ENCODE results near the gene NTN1. TPM values are rescaled to one million over a fixed set of nuclear protein-coding genes. Genes with fewer than 3 reads are reported as not detected.
"Not testable (repeated sequence)": the region's sequence is repeated elsewhere in the genome, so short reads cannot be mapped to it uniquely, and the experiment has no call there.

NTN1 gene
- total RNA-seq, 1 donor from 2014 or later = 0.20 TPM

DNA sequence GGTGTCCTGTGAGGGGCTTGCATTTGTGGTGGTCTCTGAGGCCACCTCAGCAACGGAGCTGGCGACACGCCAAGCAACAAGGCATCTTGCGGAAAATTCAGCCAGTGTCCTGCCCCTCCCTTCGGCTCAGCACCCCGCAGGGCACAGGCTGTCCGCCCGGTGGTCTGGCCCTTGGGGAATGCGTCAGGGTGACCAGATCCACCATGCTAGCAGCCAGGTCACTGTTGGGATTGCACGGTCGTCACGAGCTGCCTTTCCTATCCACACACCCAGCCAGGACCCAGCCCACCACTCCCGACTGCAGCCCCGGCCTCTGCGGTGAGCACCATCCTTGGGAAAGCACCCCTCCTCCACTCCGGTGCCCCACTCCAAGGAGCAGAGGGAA is 221.2 kb downstream of the NTN1 start:
- no peak for DNase-seq (ENCODE audit: low read depth, low spot score)

DNA sequence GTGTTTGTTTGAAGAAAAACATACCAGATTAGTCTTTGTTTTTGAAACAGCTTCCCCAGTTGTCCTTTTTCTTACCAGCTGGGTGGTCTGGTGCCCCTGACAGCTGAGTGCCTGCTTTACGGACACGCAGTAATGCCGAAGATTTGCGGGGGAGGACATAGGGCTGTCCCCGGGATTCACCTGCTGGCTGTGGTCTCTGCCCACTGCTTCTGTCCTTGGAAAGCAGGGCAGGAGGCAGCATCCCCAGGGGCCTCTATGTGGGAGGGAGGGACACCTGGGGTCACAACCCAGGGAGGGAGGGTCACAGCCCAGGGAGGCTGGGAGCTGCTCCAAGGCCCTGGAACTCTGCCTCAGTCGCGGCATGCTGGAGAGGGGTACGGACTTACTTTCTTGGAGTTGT is 221.7 kb downstream of the NTN1 start:
- DNase-seq (ENCODE audit: low read depth, low spot score) = no peak

DNA sequence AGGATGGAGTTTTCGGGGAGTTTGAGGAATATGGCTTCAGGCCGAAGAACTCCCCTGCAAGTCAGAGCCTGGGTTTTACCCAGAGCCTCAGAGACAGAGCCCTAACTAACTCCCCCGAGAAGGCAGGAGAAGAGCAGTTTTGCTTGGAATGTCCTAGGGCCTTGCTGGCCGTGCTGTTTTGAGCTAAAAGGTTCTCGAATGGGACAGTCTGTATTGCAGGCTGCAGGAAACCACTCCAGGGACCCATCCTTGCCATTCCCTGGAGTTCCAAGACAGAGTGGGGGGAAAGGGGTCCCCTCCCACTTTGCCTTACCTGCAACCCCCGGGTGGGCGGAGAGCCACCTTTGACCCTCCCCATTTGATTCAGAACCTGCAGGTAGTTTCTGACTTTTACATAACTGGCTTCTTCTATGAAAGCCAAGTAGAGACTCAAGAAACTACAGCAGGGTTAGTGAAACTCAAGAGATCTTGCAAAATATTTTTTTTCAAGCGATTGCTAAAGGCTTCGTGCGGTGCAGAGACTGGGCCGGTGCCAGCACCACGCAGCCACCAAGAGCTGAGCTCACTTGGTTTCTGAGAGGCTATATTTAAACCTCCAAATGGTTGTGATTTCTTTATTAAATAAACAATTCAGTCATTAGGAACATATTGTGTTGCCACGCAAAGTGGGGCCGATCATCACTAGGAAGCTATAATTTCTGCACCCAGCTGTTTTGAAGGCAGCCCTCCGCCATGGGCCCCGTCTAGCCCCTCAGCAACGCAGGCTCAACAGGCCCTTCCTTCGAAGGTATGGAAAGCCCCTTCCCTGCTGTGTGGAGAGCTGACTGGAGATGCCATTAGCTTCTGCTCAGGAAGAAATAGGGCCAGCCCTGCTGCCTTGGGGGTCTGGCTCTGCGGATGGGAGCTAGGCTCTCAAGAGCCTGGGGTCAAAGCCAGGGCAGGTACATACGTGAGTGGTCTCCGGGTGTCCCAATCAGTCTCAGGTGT is 223.0 kb downstream of the NTN1 start:
- no peak for DNase-seq (ENCODE audit: low read depth, low spot score)

GRCh38 chr17:9247401-9247938 is 226.2 kb downstream of the NTN1 start:
- DNase-seq (ENCODE audit: low read depth, low spot score) = no peak

- DNase-seq (ENCODE audit: low read depth, low spot score) = no peak
These were observed 228.1 kb downstream of the NTN1 start for GRCh38 chr17:9249245-9249953.

DNA sequence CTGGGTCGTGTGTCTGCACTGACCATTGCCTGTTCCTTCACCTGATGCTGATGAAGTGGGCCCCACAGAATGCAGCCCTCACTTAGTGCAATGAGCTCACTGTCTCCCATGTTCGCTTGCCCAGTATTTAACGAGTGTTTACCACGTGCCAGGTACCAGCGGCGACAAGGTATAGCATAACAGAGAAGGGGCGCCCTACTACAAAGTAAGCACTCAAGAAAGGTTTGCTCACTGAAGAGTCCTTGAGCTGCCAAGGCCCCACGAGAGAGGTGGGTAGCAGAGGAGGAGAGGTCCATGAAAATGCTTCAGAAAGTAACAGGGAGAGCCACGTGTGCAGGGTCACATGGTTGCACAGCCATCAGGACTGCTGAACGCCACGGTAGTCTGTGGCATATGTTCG is 230.0 kb downstream of the NTN1 start:
- no peak for DNase-seq (ENCODE audit: low read depth, low spot score)

- DNase-seq (ENCODE audit: low read depth, low spot score) = no peak
These were observed 232.0 kb downstream of the NTN1 start for GRCh38 chr17:9253308-9253707.

GRCh38 chr17:9254841-9255240 is 233.5 kb downstream of the NTN1 start:
- no peak for DNase-seq (ENCODE audit: low read depth, low spot score)

- no peak for DNase-seq (ENCODE audit: low read depth, low spot score)
These were observed 234.5 kb downstream of the NTN1 start for GRCh38 chr17:9255833-9256232.

- DNase-seq (ENCODE audit: low read depth, low spot score) = no peak
These were observed 235.0 kb downstream of the NTN1 start for GRCh38 chr17:9256361-9256750.

DNA sequence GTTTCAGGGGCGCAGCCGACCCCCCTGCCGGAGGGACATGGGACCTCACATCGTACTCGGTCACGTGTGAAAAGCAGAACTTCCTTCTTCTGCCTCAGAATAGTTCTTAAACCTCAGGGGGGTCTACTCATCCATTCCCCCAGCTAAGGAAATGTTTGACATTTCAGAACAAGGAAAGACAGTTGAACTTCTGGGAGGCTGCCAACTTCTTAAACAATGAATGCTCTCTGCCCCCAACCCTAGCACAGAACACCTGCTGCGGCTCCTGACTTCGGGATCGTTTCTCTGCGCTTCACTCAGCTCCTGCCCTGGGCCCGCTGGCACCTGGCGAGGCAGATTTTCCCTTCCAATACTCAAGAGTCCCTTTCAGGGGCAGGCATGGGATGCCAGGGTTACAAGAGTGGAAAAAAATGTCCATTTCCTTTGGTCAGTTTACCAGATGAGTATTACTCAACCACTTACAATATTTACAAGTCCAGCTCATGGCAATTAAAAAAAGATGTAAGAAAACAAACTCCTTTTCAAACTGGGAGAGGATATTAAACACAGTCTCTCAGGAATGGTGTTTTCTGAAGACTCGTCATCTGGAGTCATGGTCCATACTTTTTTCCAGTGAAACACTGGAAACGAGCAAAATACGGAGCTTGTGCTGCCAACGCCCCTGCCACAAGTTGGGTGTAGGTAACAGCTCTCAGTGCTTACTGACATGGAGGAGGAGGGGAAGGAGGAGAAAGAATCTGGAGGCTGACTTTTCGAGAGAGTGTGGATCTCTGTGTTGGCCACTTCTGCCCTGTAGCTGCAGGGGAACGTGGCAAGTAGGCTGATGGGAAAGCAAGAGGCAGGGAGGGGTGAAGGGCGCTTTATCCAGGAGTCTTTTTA is 235.7 kb downstream of the NTN1 start:
- no peak for DNase-seq (ENCODE audit: low read depth, low spot score)

DNA sequence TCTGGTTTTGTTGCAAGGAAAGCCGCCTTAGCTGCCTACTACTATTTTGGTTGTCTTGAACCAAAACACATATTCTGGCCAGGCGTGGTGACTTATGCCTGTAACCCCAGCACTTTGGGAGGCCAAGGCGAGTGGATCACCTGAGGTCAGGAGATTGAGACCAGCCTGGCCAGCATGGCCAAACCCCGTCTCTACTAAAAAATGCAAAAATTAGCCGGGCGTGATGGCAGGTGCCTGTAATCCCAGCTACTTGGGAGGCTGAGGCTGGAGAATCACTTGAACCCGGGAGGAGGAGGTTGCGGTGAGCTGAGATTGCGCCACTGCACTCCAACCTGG is 236.3 kb downstream of the NTN1 start:
- not testable (repeated sequence) for DNase-seq (ENCODE audit: low read depth, low spot score)

DNA sequence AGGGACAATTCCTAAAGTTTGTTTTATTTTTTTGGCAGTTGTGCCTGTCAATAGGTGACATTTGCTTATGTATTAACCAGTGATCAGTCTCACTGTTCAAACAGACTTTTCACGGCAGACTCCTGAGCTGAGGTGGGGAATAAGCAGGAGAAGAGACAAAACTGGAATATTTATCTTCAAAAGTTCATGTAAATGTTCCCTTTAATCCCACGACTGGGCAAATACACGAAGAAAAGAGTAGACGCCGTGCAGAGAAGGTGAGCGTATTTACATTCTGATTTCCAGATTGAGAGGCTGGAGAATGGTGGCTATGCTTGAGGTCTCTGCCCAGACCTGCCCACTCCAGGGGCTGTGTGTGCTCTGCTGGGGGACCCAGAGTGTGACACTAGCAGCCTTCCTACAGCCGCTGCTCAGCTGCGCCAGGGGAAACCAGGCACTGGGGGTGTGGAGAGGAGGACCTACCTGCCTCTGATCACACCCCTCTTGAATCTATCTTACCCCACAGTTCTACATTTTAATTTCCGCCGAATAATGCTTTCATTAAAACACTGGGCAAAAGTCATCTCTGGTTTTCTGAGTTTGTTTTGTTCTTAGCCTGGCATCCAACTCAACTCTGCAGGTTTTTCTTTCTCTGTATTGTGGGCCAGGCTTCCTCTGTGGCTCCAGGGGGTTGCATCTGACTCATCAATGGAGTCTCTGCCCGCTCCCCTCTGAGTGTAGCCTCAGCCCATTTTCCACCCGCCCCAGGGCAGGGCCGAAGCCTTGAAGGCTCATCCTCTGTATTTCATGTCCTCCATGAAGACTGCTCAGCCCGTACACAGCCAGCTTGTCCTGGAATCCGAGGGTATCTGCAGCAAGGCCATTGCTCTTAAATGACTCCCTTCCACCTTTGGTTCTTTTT is 237.1 kb downstream of the NTN1 start:
- no peak for DNase-seq (ENCODE audit: low read depth, low spot score)

DNA sequence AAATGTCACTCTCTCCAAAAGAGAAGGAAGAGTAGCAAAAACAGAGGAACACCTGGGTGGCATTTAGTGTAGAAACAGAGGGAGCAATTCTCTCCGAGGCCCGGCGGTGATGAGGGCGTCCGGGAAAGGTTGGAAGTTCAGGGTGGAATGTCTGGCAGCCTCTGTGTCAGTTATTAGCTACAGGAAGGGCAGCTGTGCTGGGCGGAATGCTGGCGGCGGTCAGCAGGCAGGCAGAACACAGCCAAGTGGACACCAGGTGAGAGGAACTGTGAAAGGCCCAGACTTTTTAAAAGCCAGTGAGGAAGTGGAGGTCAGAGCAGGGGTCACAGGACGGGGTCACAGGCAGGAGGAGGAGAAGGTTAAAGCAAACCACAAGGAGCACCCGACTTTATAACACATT is 238.1 kb downstream of the NTN1 start:
- DNase-seq (ENCODE audit: low read depth, low spot score) = peak; percentile 32

DNA sequence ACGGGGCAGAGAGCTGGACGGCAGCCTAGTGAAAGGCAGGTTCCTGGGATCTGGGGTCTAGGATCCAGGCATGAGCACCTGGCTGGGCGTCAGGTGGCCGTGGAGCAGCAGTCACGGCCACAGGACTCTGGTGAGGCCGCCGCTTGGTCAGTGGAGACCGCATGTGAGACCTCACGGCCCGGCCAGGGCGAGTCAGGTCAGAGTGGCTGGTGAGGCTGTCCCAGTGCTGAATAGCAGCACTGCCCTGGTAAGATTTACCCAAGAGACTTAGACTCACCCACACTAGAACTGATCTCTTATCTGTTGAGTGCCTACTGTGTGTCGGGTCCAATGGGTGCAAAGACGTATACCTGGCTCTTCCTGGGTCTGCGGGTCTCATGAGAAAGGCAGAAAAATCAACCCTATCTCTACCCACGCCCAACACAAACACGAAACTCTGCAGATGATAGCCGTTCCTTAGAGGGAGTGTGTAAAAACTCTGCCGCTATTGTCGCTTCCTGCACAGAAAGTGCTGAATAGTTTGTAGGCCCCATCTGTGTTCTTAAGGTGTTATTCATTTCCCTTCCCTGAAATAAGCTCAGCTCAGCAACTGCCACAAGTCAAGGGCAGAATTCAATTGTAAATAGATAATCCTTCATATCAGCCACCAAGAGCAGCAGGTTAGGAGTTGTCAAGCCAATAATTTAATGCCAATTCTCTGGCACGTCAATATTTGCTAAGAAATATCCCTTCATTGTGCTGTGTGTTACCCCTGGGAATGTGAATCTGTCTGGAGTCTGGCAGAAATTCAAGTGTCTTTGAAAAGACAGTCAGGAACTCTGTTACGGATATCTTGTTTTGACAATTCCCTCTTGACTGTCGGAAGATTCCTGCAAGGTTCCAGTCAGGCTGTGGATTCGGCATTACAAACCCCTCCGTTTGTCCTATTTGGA is 240.0 kb downstream of the NTN1 start:
- DNase-seq (ENCODE audit: low read depth, low spot score) = no peak

DNA sequence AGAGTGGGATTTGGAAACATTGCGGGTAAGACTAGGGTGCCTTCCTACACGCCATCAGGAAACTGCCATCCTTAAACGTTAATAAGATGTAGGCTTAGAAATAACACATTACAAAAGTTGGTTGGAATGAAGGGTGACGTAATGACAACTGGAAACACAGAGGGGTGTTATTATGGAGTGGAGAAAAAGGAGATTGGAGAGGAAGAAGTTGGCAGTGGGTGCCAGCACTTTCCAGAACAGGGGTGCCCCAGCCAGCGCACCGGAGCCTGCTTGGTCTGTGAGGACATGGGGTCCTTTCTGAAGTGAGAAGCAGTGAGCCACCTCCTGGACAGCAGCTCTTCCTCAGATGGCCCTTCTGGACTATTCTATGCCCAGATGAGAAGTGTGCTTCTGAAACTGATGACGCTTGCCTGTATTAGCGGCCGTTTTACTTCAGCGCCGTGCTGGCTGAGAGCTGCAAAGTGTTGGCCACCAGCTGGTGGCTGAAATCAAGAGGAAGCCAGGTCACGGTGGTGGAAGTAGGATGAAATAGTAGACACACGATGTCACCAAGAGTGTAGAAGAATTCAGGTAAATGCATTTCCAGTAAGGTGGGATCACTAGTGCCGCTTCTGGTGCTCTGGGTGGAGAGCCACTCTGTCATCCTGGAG is 244.8 kb downstream of the NTN1 start:
- no peak for DNase-seq (ENCODE audit: low read depth, low spot score)

DNA sequence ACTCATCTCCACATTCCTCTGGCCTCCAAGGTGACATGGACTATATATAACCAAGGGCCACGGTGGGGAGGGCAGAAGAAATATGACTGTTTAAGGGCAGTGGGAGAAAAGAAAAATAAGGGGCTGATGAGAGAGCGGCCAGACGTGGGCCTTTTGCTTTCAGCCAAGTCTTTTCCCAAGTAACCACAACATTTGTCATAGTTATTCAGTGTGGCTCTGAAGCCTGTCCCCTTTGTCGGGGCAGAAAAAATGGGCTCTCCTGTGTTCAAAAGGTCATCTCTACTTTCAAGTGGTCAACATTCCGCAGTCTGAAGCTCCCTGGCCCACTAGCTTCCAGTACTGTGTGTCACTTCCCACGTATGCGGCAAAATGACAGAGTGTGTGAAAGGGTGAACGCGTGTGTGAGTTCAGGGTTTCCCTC is 245.4 kb downstream of the NTN1 start:
- no peak for DNase-seq (ENCODE audit: low read depth, low spot score)

GRCh38 chr17:9268546-9268945 is 247.2 kb downstream of the NTN1 start:
- no peak for DNase-seq (ENCODE audit: low read depth, low spot score)

Data from pulmonary artery endothelial cell (primary cell).